ENCODE measurements around the gene SHKBP1.

- TF ChIP-seq CTCF (IDR thresholded peaks at IDR 0.05), result no peak
- TF ChIP-seq POLR2A (IDR thresholded peaks at IDR 0.05), result no peak
- peak in 1 of 3 donors; percentile 18 for TF ChIP-seq POLR2AphosphoS5 (IDR thresholded peaks at IDR 0.05)
- TF ChIP-seq EP300 (IDR thresholded peaks at IDR 0.05), result no peak
These were observed 38.1 kb downstream of the SHKBP1 start for GRCh38 chr19:40614622-40615411.
